Cerebellar cortex (tissue), 1 donor: ENCODE data around the gene SLC6A19.

Experiments
- DNase-seq: peaks from one replicate; pipeline ENCODE4 v3.0.0-alpha.2; 2015; ENCODE audit warnings: low spot score

Gene SLC6A19

GRCh38 chr5:1195916-1196315, 5.5 kb upstream of the SLC6A19 start:
- DNase-seq = no peak

- no peak for DNase-seq
Measured at GRCh38 chr5:1196562-1196961, 4.8 kb upstream of the SLC6A19 start.

- no peak for DNase-seq
Measured at GRCh38 chr5:1197876-1198666, 3.3 kb upstream of the SLC6A19 start.

- no peak for DNase-seq
Measured at GRCh38 chr5:1199340-1199648, 2.1 kb upstream of the SLC6A19 start.

- DNase-seq = no peak
Measured at GRCh38 chr5:1199649-1200494, 1.5 kb upstream of the SLC6A19 start.

- no peak for DNase-seq
Measured at GRCh38 chr5:1200495-1201326, 684 bp upstream of the SLC6A19 start.

- DNase-seq = no peak
Measured at GRCh38 chr5:1202026-1202797, 817 bp downstream of the SLC6A19 start.

GRCh38 chr5:1202798-1203185, 1.4 kb downstream of the SLC6A19 start:
- DNase-seq = no peak

GRCh38 chr5:1203311-1203967, 2.0 kb downstream of the SLC6A19 start:
- DNase-seq = no peak

- DNase-seq = no peak
Measured at GRCh38 chr5:1203968-1204692, 2.7 kb downstream of the SLC6A19 start.

GRCh38 chr5:1204693-1205242, 3.4 kb downstream of the SLC6A19 start:
- DNase-seq = peak; percentile 28

GRCh38 chr5:1205255-1206180, 4.1 kb downstream of the SLC6A19 start:
- no peak for DNase-seq

GRCh38 chr5:1206521-1207412, 5.4 kb downstream of the SLC6A19 start:
- DNase-seq = no peak

GRCh38 chr5:1207555-1207954, 6.2 kb downstream of the SLC6A19 start:
- no peak for DNase-seq

- no peak for DNase-seq
Measured at GRCh38 chr5:1208221-1208742, 6.9 kb downstream of the SLC6A19 start.

- DNase-seq = no peak
Measured at GRCh38 chr5:1208743-1209488, 7.5 kb downstream of the SLC6A19 start.

- no peak for DNase-seq
Measured at GRCh38 chr5:1209489-1209852, 8.1 kb downstream of the SLC6A19 start.
